Calu3 (cell line): ENCODE results near the gene ERC2. TPM values are rescaled to one million over a fixed set of nuclear protein-coding genes. Genes with fewer than 3 reads are reported as not detected.

Experiments
- BruUV-seq: library from RNA; stranded (reverse); fragments of 400-500 nt; replicated peaks from 2 replicates; lab custom pipeline; 2021; lab: Mats Ljungman, UMichigan
- CTCF ChIA-PET: fragments of 300-600 bp; sonication (Branson Sonifier 250); formaldehyde crosslinking; loops from one replicate; lab custom pipeline; 2022; ENCODE audit warnings: antibody characterized with exemption; lab: Charles Lee
- DNase-seq: peaks from one replicate; pipeline ENCODE4 v3.0.0; 2022
- H3K27ac Mint-ChIP-seq: one replicate; pipeline ENCODE4 v1.8.0; 2022; ENCODE audit warnings: mixed read lengths; ENCODE audit not compliant: unreplicated experiment
- H3K27me3 Mint-ChIP-seq: one replicate; pipeline ENCODE4 v1.8.0; 2022; ENCODE audit warnings: mixed read lengths; ENCODE audit not compliant: unreplicated experiment
- H3K36me3 Mint-ChIP-seq: one replicate; pipeline ENCODE4 v1.8.0; 2022; ENCODE audit warnings: mild to moderate bottlenecking, moderate library complexity, mixed read lengths; ENCODE audit not compliant: insufficient read depth, unreplicated experiment
- H3K4me1 Mint-ChIP-seq: one replicate; pipeline ENCODE4 v1.8.0; 2022; ENCODE audit warnings: mild to moderate bottlenecking, low read depth, mixed read lengths; ENCODE audit not compliant: unreplicated experiment
- H3K4me3 Mint-ChIP-seq: one replicate; pipeline ENCODE4 v1.8.0; 2022; ENCODE audit warnings: mild to moderate bottlenecking, low read depth, moderate library complexity, mixed read lengths; ENCODE audit not compliant: unreplicated experiment
- H3K9me3 Mint-ChIP-seq: one replicate; pipeline ENCODE4 v1.8.0; 2022; ENCODE audit warnings: low read depth, mixed read lengths; ENCODE audit not compliant: unreplicated experiment
- intact Hi-C: fragments of 100-400 bp; cut with micrococcal nuclease; formaldehyde crosslinking; loops from one replicate; pipeline ENCODE4 v1.10.0; 2022; ENCODE audit not compliant: unreplicated experiment
- total RNA-seq: library from RNA; stranded (reverse); gene quantifications from 2 replicates; pipeline ENCODE4 v1.2.3, GENCODE V29; 2022
- TF ChIP-seq, protein P1 (sequence below): fragments of 200-600 bp; IDR thresholded peaks from one replicate; pipeline ENCODE4 v1.8.0; 2022; ENCODE audit warnings: antibody characterized with exemption; ENCODE audit not compliant: unreplicated experiment

ERC2 gene
- total RNA-seq, 1 experiment from 2014 or later = 0.73 TPM

GRCh38 chr3:55661141-55661540, 807.1 kb downstream of the ERC2 start:
- Mint-ChIP-seq H3K4me3 (no peak overlapping the region), H3K9me3 (peaks cover 8% of the 10 kb centered on the region), H3K27ac (no peak overlapping the region), H3K4me1 (no peaks in the 10 kb centered on the region), H3K36me3 (no peaks in the 10 kb centered on the region), H3K27me3 (no peaks in the 10 kb centered on the region)
- TF ChIP-seq, protein P1, sequence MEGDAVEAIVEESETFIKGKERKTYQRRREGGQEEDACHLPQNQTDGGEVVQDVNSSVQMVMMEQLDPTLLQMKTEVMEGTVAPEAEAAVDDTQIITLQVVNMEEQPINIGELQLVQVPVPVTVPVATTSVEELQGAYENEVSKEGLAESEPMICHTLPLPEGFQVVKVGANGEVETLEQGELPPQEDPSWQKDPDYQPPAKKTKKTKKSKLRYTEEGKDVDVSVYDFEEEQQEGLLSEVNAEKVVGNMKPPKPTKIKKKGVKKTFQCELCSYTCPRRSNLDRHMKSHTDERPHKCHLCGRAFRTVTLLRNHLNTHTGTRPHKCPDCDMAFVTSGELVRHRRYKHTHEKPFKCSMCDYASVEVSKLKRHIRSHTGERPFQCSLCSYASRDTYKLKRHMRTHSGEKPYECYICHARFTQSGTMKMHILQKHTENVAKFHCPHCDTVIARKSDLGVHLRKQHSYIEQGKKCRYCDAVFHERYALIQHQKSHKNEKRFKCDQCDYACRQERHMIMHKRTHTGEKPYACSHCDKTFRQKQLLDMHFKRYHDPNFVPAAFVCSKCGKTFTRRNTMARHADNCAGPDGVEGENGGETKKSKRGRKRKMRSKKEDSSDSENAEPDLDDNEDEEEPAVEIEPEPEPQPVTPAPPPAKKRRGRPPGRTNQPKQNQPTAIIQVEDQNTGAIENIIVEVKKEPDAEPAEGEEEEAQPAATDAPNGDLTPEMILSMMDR = no peak
- BruUV-seq = no TSS peak
- DNase-seq = no peak
- CTCF ChIA-PET = interaction anchor here (0.5 kb wide), 1 partner anchor 293 kb away, joined by 3 read pairs; no protein-coding TSS in a partner anchor
- intact Hi-C loops = no loop called here

GRCh38 chr3:55660642-55661041, 807.6 kb downstream of the ERC2 start:
- BruUV-seq = no TSS peak
- H3K4me3 Mint-ChIP-seq = no peak overlapping the region
- no peak for DNase-seq
- TF ChIP-seq, protein P1 = no peak
- H3K27me3 Mint-ChIP-seq = no peaks in the 10 kb centered on the region
- H3K27ac Mint-ChIP-seq = no peak overlapping the region
- intact Hi-C loops = no loop called here
- H3K4me1 Mint-ChIP-seq = no peaks in the 10 kb centered on the region
- no peaks in the 10 kb centered on the region for H3K36me3 Mint-ChIP-seq
- peaks cover 8% of the 10 kb centered on the region for H3K9me3 Mint-ChIP-seq
- CTCF ChIA-PET = no interaction called here

DNA sequence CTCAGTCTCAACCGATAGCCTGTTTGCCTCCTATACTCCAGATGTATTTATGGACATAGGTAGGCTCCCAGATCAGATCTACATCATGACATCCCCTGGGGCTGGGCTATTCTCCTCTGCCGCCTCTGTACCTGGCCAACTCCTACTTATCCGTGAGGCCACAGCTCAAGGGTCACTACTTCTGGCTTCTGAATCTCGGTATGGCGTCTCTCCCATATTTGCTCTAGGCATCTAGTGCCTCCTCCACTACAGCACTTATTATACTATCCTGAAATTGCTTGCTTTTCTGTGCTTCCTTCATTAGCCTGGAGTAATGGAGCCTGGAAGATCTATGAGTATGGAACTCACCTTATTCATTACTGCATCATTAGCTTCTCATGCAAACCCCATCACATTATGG, 808.6 kb downstream of the ERC2 start:
- TF ChIP-seq, protein P1 = no peak
- BruUV-seq = no TSS peak
- Mint-ChIP-seq H3K27ac (no peak overlapping the region), H3K4me1 (no peaks in the 10 kb centered on the region), H3K4me3 (no peak overlapping the region), H3K27me3 (no peaks in the 10 kb centered on the region), H3K36me3 (no peaks in the 10 kb centered on the region), H3K9me3 (peaks cover 5% of the 10 kb centered on the region)
- CTCF ChIA-PET = no interaction called here
- intact Hi-C loops = no loop called here
- DNase-seq = no peak

- H3K4me1 Mint-ChIP-seq = no peaks in the 10 kb centered on the region
- H3K27me3 Mint-ChIP-seq = no peaks in the 10 kb centered on the region
- no TSS peak for BruUV-seq
- TF ChIP-seq, protein P1 = no peak
- CTCF ChIA-PET = no interaction called here
- H3K27ac Mint-ChIP-seq = no peak overlapping the region
- H3K4me3 Mint-ChIP-seq = no peak overlapping the region
- intact Hi-C loops = no loop called here
- peaks cover 5% of the 10 kb centered on the region for H3K9me3 Mint-ChIP-seq
- no peaks in the 10 kb centered on the region for H3K36me3 Mint-ChIP-seq
- no peak for DNase-seq
Observed at GRCh38 chr3:55658690-55659562, 809.3 kb downstream of the ERC2 start.
